Keratinocyte (primary cell): ENCODE measurements around the gene CNTNAP2.

Source experiments
- CTCF ChIP-seq, 3 experiments: IDR thresholded peaks in 1 of 3; conservative IDR thresholded peaks in 1 of 3; optimal IDR thresholded peaks in 1 of 3; 2 replicates in 2 of 3; 3 replicates in 1 of 3; pipeline versions ENCODE3 to v1.5.1; 2011; ENCODE audit warnings: low read length in 3 of 3, mild to moderate bottlenecking in 3 of 3, moderate library complexity in 2 of 3, control low read depth in 1 of 3, inconsistent platforms in 1 of 3; ENCODE audit not compliant: insufficient read depth in 2 of 3; ENCODE audit errors: extremely low read depth in 1 of 3
- EZH2 ChIP-seq: IDR thresholded peaks from one replicate; pipeline ENCODE4 v1.6.1; 2012; ENCODE audit warnings: inconsistent platforms, mild to moderate bottlenecking, low read length, moderate library complexity

GRCh38 chr7:146788008-146788407, 671.4 kb downstream of the CNTNAP2 start:
- no peak for TF ChIP-seq CTCF (optimal IDR thresholded peaks at IDR 0.05 in 1 of 3, IDR thresholded peaks at IDR 0.05 in 1 of 3, conservative IDR thresholded peaks at IDR 0.05 in 1 of 3; ENCODE audit: extremely low read depth in 1 of 3, insufficient read depth in 2 of 3, low read length in 3 of 3)
- TF ChIP-seq EZH2, result no peak
